GM19035 (cell line): ENCODE results near the gene AGRN.
A peak's percentile ranks its signal among the peaks of the same experiment; 100 is the strongest.
"Not testable (repeated sequence)": the region's sequence is repeated elsewhere in the genome, so short reads cannot be mapped to it uniquely, and the experiment has no call there.

Experiments used
- ATAC-seq: cut with Tn5 transposase; IDR thresholded peaks from one replicate; pipeline ENCODE4 v1.9.1; 2021; ENCODE audit not compliant: unreplicated experiment

Gene AGRN

GRCh38 chr1:999725-1000356, 20.1 kb upstream of the AGRN start, which contains the start of gene HES4:
Gene HES4, minus strand, starts transcription at chr1:1000097. Its CDS starts 124 bp downstream, at chr1:999973.
- no peak for ATAC-seq

GRCh38 chr1:1000357-1001056, 19.4 kb upstream of the AGRN start:
- no peak for ATAC-seq

DNA sequence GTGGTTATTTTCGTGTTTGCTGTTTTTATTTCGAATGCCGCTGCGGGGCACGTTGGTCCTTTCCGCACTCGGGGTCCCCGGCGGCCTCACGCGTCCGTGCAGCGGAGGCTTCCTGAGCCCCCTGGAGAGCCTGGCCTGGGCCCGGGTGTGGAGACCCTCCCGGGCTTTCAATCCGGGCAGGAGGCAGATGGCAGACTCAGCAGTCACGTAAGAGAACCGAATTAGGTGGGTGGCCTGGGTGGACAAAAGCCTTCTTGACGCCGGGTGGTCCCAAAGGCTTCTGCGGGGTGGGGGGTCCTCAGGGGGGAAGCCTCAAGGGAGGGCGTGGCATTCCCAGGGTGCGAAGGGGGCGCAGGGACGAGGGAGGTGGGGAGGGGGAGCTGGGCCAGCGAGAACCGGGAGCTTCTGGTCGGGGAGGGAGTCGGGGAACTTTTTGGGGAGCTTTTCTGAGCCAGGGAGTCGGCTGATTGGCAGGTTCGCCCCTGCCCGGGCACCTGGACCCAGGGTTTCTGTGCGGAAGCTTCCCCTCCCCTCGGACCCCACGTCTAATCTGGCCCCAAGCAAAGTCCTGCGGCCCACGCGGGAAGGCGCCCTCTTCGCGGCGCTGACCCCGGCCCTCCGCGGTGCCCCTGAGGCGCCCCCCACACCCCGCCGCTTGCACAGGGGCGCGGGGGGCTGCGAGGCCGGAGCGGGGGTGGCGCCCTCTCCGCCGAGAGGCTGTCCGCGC, 18.7 kb upstream of the AGRN start:
- ATAC-seq = no peak

- ATAC-seq = no peak
Measured at GRCh38 chr1:1003618-1004419, 16.1 kb upstream of the AGRN start.

GRCh38 chr1:1004420-1004779, 15.5 kb upstream of the AGRN start:
- no peak for ATAC-seq

- no peak for ATAC-seq
Measured at GRCh38 chr1:1004780-1005697, 14.9 kb upstream of the AGRN start.

GRCh38 chr1:1005774-1006304, 14.1 kb upstream of the AGRN start:
- no peak for ATAC-seq

- no peak for ATAC-seq
Measured at GRCh38 chr1:1006305-1007159, 13.4 kb upstream of the AGRN start.

- ATAC-seq = not testable (repeated sequence)
Measured at GRCh38 chr1:1010131-1010530, 9.8 kb upstream of the AGRN start.

DNA sequence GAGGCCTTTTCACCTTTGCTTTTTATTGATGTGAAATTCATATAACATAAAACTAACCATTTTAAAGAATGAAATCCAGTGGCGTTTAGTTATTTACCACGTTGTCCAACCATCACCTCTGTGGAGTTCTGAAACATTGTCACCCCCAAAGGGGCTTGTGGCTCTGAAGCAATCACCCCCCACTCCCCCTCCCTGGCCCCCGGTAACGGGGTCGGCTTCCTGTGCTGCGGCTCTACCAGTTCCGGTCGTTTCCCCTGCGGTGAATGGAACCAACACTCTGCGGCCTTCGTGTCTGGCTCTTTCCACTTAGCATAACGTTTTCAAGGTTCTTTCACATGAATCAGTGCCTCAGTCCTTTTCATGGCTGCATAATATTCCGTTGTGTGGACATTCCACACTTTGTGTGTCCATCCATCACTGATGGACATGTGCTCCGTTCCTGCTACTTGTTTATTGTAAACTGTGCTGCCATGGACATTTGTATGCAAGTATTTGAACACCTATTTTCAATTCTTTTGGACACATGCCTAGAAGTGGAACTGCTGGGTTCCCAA, 8.4 kb upstream of the AGRN start:
- no peak for ATAC-seq

- not testable (repeated sequence) for ATAC-seq
Measured at GRCh38 chr1:1012736-1013104, 7.2 kb upstream of the AGRN start.

DNA sequence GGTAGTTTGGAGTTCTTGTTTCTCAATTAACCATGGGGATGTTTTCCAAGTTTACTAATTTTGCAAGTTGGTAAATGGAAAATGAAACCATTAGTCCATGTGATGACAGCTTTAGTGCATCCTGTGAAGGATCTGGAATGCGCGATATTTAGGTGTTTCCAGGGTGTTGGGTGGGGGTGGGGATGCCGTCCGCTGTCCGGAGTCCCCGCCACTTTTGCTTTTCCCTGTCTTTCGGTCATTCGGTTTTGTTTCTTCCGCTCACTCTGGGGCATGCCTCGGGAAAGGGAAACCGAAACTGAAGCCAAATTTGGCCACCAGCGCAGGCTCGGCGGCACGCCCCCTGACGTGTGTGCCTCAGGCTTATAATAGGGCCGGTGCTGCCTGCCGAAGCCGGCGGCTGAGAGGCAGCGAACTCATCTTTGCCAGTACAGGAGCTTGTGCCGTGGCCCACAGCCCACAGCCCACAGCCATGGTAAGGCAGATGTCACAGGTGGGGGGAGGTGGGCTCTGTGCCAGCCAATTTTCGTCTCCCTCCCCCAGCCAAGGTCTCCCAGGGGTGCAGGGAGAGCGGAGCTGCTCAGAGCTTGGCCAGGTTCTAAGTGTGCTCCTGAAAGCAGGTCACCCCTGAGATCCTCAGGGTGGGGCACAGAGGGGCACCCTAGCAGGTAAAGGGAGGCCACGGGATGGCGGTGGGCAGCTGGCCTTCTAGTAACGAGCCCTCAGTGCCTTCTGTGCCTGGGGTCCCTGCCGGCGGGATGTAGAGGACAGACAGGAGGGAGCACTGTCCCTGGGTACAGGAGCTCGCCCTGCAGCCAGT, 6.6 kb upstream of the AGRN start, which contains the start of gene ISG15:
ISG15 (plus strand) TSS at position 393 of the 817 bp plus-strand sequence; CDS start at position 470, 77 bp downstream.
- ATAC-seq = peak; percentile 82

DNA sequence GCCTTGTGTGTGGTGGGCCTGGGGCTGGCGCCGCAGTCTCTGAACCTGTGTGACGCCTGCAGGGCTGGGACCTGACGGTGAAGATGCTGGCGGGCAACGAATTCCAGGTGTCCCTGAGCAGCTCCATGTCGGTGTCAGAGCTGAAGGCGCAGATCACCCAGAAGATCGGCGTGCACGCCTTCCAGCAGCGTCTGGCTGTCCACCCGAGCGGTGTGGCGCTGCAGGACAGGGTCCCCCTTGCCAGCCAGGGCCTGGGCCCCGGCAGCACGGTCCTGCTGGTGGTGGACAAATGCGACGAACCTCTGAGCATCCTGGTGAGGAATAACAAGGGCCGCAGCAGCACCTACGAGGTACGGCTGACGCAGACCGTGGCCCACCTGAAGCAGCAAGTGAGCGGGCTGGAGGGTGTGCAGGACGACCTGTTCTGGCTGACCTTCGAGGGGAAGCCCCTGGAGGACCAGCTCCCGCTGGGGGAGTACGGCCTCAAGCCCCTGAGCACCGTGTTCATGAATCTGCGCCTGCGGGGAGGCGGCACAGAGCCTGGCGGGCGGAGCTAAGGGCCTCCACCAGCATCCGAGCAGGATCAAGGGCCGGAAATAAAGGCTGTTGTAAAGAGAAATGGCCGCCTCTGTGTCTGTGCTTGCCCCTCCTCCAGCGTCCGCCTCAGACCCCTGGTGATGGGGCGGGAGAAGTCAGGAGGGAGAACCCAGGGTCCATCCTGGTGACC, 5.8 kb upstream of the AGRN start:
- no peak for ATAC-seq

DNA sequence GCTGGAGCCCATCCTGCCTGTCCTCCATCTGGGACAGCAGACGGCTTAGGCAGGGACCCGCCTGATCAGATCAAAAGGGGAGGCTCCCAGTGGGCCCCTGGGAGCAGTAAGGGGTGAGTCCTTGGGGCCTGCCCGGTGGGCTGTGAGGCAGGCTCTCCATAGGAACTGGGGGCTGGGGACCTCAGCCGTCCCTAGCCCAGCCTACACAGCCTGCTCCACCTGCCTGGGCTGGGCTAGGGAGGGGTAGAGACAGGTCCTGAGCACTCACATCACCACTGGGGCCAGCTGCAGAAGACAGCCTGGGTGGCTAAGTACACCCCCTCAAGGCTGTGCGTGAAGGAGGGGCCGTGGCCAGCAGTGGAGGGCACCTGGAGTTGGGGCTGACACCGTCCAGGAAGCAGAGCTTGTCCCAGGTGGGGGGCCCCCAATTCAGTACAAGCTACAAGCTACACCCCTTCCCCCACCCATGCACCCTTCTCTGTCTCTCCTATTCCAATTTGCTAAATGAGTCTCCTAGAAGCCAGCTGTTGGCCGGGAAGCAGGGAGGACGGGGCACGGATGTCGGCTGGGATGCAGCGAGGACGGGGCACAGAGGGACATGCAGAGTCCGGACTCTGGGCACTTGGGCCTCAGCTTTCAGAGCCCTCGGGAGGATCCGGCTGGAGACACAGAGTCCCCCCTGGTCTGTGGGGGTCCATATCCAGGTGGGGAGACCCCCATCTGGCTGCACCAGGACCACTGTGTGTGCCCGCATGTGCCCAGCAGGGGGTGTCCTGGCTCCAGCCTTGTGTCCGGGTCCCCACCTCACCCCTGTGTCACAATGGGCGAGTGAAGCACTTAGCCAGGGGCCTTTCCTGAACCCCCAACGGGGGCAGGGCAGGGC, 4.9 kb upstream of the AGRN start:
- no peak for ATAC-seq

DNA sequence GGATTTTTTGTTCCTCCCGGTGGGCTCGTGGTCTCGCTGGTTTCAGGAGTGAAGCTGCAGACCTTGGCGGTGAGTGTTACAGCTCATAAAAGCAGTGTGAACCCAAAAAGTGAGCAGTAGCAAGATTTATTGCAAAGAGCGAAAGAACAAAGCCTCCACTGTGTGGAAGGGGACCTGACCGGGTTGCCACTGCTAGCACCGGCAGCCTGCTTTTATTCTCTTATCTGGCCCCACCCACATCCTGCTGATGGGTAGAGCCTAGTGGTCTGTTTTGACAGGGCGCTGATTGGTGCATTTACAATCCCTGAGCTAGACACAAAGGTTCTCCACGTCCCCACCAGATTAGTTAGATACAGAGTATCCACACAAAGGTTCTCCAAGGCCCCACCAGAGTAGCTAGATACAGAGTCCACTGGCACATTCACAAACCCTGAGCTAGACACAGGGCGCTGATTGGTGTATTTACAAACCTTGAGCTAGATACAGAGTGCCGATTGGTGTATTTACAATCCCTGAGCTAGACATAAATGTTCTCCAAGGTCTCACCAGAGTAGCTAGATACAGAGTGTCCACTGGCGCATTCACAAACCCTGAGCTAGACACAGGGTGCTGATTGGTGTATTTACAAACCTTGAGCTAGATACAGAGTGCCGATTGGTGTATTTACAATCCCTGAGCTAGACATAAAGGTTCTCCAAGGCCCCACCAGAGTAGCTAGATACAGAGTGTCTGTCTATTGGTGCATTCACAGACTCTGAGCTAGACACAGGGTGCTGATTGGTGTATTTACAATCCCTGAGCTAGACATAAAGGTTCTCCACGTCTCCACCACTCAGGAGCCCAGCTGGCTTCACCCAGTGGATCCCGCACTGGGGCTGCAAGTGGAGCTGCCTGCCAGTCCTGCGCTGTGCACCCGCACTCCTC, 2.3 kb upstream of the AGRN start:
- ATAC-seq = not testable (repeated sequence)
